HG02870 (cell line): ENCODE data around the gene ASCL3.
"Not testable (repeated sequence)": the region's sequence is repeated elsewhere in the genome, so short reads cannot be mapped to it uniquely, and the experiment has no call there.

ENCODE experiments used
- ATAC-seq: cut with Tn5 transposase; IDR thresholded peaks from one replicate; pipeline ENCODE4 v1.9.1; 2021; ENCODE audit warnings: mild to moderate bottlenecking, moderate library complexity; ENCODE audit not compliant: unreplicated experiment

Gene ASCL3

DNA sequence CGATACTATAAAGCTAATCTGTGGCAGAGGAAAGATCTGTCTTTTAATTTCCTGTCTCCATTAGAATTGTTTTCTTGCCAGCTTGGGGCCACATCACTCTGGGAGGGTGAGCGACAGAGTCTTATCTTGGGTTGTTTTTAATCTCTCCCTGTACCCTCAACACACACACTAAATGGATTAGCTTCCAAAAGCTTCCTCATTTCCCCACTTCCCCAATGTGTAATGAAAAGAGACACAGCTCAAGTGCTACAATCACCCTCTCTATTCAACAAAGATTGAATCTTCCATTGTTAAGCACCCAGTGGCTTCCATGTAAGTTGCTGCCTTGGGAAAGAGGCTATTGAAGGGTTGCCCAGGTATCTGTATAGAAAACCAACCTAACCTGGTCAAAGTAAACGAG lies 6.1 kb upstream of the ASCL3 start:
- ATAC-seq, result no peak

DNA sequence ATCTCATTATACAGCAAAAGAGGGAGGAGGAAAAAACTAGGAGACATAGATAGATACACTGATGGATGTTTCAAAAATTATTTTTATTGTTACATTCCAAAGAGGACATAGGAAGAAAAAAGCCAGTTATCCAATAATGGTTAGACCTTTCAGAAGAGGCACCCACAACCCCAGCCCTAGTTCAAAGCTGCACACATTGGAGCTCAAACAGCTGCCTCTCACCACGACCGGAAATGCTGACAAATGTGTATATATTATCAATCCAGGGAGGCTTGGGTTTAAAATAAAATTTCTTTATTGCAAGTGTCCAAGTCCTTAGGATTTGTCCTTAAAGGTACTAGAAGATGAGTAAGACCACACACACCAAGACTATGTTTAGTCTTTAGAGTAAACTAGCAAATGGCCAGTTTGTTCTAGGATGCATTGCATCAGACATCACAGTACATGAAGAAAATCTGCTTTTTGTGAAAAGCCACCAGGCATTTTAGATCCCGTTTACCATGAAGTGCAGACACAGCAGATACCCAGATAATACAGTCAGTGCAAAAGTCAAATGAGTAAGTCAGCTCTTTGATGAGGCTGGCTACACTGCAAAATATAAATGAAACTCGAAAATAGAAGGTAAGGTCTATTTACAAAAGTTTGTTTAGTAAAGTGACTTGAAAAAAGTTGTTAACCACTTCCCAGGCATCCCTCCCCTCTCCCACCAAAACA lies 4.6 kb upstream of the ASCL3 start:
- ATAC-seq, result no peak

DNA sequence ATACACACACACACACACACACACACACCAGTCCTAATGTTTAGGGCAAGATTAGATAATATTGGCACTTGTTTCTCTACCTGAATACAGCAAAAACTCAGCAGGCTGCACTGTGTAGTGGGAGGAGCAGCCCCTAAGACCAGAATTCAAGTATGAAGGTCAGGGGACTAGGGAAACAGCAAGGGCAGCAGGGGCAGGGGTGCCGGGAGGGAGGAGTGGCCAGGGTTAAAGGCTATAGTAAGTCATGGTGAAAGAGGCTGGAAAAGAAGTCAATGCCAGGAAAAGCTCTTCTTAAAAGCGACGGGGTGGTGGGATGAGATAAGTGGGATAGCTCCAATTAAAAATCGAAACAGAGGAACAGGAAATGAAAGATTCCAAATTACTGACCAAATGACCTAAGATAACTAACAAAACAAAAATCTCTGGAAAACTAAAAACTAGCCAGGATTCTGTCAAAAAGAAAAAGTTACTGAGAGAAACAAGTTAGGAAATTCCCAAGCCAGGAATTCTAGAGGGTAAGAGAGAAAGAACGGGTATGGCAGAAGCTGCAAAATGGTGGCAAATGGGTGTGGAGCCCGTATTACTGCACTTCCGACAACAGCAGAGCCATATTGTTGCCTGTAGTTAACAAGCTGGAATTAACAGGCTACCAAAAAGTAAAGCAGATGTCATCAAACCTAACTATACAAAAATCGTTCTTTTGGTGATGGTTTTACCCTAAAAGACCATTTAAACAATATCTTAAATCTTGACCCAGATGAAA lies 1.3 kb downstream of the ASCL3 start:
- ATAC-seq, result no peak

DNA sequence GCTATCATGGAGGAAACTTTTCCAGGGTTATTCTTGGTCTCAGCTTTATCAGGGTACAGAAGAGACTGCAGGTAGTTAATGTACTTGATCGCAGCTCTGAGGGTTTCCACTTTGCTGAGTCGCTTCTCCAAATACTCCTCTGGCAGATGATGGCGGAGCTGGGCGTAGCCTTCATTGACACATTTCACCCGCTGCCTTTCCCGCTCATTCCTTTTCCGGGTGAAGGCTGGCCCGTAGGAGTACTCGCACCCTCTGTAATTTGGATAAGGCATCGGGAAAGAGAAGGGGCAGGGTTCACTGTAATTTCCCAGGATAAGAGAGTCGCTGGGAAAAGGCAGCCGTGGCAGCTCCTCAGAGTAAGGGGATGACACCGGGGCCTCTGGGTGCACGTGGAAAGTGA lies 5.2 kb downstream of the ASCL3 start:
- no peak for ATAC-seq

DNA sequence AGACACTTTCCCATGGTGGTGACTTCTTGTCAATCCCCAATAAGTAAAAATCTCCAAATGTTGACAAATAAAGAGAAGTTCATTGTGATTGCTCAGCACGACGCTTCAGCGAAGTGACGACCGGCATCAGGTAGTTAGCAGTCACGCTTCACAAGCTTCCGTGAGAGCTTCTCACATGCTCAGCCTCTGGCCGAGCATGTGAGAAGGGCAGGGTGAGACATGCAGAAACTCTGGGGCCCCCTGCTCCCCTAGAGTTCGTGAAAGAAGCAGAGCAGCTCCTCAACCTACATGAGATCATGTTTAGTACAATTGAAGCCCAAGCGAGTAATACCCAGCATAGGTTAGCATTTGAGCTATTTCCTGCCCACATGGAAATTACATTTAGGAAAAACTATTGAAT lies 5.7 kb downstream of the ASCL3 start:
- no peak for ATAC-seq

DNA sequence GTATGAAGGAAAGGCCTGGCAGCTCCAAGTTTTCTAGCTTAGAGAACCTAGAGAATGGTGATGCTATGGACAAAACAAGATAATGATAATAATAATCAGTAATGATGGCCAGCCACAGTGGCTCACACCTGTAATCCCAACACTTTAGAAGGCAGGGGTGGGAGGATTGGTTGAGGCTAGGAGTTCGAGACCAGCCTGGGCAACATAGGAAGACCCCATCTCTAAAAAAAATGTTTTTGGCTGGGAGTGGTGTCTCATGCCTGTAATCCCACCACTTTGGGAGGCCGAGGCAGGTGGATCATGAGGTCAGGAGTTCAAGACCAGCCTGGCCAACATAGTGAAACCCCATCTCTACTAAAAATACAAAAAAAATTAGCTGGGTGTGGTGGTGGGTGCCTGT lies 7.0 kb downstream of the ASCL3 start:
- not testable (repeated sequence) for ATAC-seq

DNA sequence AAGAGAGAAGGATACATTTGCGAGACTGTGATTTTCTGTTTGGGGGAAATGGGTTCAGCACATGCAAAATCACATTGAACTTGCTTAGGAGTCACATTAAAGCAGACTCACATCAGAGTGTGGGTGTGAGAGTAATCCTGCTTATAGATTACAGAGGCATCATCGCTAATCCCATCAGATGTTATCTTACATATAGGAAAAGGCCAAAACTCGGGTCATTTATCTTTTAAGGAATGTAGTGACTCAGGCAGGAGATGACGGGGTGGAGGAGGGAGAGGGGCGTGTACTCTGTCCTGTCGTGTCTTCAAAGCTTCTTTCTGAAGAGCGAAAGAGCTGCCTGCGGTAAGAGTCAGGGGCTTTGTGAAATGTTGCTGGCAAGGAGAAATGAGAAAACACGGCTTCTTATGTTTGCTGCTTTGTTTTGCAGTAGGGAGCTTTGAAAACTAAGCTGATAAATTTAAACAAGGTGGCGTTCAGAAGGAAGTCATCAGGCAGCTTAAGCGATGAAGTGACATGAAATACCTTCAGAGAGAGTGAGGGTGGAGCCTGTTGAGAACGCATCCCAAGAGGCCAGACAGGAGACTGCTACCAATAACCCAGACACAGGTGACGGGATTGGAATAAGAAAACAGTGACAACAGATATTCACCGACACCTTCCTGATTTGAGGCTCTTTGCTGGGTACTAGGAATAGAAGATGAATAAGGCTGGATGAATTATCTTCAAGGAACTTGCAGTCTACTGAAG lies 7.9 kb downstream of the ASCL3 start:
- ATAC-seq, result no peak

DNA sequence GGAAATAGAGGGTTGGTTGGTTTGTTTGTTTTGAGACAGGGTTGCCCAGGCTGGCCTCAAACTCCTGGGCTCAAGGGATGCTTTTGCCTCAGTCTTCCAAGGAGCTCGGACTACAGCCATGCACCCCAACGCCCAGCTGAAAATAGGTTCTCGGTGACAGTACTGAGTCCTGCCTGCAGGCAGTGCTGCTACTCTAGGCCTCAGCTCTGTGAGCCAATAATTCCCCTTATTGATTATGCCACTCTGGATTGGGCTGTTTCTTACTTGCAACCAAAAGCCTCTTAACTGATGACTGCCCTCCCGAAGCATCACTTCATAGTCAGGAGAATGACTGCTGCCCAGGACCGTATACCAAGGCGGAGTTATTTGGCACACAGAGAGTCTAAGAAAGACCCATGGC lies 8.9 kb downstream of the ASCL3 start:
- no peak for ATAC-seq

DNA sequence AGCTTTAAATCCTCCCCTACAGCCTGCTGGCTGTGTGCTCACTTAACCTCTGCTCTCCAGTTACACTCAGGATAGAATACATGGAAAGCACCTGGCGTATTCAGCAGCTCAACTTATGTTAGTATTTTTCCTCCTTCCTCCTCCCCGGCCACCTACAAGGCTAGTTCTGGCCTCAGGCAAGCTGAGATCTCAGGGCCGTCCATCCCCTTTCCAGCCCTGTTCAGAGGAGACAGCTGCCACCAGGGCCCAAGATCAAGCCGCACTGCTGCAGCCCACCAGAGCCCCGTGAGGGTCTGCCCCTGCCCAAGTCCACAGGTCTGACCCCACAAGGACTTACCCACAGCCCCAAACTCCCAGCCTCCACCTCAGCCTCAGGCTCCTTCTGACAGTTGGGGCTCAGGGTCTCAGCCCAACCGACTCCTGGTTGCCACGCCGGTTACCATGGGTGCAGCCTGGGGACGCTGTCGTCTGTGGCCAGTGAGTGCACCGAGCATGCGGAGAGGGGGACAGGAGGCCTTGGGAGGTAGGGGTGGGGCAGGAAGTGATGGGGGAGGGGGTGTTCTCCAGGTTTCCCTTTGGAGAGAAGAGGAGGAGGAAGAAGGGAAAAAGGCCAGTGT lies 10.1 kb downstream of the ASCL3 start, which contains the start of gene C11orf16:
TSS of gene C11orf16 (minus strand) at position 384 of the 617 bp plus-strand sequence. CDS start 639 bp downstream, outside the sequence.
- ATAC-seq, result no peak

DNA sequence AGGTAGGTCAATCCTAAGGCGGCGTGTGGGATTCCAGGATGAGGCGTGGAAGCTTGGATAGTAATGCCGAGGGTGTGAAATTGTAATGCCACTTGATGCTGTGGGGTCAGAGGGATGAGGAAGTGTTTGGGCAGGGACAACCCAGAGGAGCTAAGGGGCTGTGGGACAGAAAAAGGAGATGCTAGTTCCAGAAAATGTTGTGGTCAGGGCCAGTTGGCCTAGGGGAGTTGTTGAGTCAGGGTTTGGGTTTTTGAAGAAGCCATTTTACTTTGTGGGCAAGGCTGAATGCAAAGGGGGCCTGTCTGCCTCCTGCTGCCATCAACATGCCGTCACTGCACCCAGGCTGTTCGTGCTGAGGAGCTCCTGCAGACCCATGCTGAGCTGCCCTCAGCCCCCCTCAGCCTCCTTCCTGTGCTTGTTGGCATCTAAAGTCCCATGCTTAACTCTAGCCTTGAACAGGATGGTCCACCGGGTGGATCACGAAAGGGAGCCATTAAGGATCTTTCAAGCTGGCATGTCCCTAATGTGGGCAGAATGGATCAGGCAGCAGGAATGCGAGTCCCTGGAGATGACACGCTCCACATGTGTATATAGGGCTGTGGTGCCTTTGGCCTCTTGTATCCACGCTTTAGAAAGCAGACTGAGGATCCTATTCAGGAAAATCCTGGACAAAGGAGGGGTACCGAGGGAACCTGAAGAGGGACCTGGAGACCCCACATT lies 12.2 kb downstream of the ASCL3 start:
- ATAC-seq, result no peak

DNA sequence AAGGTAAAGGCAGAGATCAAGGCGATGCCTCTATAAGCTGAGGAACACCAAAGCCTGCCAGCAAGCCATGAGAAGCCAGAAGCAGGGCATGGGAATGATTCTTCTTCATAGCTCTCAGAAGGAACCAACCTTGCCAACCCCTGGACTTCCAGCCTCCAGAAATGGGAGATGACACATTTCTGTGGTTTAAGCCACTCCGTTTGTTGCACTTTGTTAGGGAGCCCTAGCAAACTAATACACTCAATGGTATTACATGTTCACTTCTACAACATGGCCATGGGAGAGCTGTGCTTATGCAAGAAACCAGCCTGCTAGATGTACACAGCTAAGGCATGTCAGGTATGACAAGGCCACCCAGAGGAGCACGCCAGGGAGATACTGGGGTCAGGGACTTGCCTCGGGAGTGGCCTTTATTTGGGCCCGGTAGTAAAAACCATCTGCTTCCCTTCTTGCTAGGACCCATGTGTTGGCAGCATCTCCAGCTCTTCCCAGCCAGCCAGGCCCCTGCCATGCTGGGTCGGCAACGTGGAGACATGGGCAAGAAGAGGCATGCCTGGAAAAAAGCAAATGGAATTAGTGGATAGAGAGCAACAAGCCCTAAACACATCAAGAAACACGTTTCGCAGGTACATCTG lies 13.7 kb downstream of the ASCL3 start:
- ATAC-seq, result no peak

DNA sequence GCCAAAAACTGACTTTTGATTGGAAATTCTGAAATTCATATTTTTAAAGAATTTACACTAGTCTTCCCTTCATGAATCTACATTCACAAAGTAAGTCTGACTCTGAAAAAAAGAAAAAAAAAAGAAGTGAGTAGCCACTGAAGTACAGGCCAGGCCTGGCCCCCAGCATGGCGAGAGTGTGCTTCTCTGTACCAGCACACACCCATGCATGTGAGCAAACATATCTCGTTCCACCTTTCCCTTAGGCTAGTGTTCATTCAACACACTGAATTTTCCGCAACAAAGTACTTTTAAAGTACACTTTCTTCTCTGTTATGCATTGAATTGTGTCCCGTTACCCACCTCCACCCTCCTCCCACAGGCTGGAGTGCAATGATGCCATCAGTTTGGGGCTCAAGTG lies 14.6 kb downstream of the ASCL3 start:
- ATAC-seq, result no peak

DNA sequence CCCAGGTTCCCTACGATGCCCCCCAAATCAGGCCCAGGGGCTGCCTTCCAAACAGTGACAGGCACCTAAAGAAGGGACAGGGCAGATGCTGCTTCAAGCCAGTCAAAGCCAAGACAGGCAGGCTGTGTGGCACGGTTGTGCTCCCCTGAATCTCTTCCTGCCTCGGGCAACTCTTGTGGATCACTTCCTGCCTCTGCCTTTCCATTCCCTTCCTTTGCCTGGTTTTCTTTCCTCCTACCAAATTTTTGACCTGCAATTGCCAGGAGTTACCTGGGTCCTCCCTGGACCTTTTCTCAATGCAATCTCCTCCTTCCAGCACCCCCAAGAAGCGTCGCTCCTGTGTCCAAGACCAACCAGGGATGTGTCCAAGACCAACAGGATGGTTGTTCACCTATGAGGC lies 15.6 kb downstream of the ASCL3 start:
- no peak for ATAC-seq

DNA sequence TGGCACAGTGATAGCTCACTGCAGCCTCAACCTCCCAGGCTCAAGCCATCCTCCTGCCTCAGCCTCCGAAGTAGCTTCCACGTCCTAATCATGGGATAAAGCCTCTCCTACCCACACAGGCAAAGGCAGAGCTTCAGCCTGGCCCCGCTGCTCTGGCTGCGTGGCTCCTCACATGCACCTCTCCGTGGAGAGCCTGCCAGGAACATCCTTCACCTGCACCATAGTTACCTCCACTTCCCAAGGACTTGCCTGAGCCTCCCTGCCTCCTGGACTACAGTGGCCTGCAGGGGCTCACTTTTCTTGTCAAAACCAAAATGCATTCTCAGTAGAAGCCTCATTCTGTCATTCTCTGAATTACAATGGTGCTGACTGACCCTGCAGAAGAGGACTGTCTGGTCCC lies 16.6 kb downstream of the ASCL3 start:
- ATAC-seq, result no peak

DNA sequence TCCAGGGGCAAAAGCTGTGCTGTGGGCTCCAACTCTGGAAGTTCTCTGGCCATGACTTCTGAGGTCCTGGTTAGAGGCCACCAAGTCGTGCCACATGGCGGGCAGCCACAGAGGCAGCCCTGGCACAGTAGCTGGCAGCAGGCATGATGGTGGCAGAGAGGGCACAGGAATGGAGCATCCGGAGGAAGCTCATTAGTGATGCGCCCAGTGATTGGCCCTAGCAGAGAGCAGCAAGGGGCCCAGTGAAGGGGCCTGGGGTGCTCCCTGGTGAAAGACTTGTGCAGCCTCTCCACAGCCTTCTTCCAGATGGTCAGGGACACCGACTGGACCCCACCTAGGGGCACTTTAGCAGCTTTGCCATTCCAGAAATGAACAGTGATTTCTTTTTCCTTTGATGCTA lies 17.1 kb downstream of the ASCL3 start:
- ATAC-seq, result no peak

DNA sequence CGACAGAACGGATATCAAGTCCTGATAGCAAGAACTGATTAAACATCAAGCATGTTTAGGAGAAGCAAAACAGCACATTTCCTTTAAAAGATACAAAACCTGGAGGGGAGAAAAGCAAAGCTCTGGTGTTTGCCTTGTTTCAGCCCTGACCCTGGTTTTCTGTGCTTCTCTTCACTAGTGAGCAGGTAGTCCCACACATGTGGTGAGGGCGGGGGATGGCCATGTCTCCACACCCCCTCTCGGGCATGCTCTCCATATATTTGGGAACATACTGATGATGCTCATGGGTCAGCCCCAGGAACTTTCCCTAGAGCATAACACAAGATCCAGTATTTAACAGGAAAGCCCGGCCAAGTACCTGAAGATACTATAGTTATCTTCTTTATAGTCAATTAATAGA lies 20.1 kb downstream of the ASCL3 start:
- ATAC-seq, result no peak

DNA sequence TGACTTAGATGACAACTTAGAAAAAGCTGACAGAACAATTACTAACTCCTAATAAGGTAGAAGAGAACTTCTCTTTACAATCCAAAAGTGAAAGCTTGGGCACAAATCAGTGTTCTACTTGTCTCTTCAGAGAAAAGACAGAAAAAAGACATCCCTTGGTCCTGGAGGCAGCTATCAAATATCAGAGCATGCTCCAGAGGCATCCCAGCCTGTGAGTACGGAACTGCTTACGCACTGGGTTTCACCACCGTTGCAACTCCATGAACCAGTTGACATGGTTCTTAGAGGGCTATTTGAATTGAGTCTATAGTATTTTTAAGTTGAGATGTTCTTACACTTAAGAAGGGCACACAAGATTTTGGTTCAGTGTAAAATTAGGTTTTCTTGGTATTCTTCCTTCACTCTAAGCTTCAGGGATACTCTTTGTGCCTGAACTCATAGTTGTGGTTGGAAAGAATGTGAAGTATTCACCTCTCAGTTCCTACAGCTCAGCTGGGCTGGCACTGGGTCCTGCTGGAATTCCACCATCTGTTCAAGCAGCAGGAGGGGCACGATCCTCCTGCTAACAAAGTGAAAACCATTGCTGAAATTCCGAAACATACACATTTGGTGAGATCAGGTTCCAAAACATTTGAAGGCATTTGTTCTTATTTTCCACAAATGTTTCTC lies 25.5 kb downstream of the ASCL3 start:
- ATAC-seq, result no peak

DNA sequence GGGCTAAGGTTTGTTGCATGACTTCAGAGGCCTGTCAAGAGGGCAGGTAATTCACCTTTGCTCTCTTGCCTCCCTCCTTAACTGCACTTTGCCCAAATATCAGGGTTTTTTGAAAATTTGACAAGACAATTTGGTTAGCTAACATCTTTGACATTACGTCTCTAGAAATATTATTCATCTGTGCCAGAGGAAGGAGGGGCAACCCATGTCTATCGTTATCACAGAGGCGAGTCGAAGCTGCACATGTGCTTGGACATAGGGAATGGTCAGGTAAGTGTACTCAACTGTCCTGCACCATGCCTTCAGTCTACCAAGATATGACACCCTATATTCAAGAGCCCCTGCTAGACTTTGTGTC lies 28.2 kb downstream of the ASCL3 start:
- no peak for ATAC-seq

DNA sequence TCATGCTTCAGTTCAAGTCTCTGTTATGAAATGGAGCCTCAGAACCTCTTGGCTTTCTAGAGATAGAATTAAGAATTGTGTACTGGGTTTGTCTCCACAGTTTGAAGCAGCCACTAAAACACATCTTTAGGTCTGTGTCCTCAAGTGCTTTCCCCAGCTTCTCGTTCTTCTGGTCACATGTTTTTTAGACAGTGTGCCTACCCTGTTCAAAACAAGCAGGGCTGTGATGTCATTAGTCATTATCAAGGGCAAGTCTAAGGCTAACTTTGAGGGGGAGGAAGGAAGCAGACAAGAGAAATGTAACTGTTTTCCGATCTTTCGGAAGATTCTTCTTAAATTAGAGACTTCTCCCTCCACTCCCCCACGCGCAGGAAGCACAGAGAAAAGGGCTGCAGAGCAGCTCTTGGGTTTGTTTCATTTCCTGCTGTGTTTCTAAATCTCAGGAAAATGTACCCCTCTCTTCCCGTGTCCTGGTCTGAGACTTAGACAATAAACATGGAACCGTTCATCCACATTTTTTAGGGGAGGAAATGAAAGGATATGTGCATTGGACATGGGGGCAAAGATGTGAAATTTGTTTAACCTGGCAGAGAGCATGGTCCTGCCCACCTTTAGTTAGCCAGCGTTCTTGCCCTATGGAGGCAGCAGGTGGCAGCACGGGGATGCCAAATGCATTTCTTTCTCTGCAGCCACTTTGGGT lies 28.7 kb downstream of the ASCL3 start:
- ATAC-seq, result no peak
